ENCODE measurements around the gene CCDC88C. TPM values are rescaled to one million over a fixed set of nuclear protein-coding genes. Genes with fewer than 3 reads are reported as not detected.

Gene CCDC88C
- total RNA-seq, result 10 to 100 TPM; 31.5 to 41.8 TPM
- polyA plus RNA-seq (ENCODE audit: insufficient read length in 6 of 6), result 10 to 100 TPM; 26.2 to 36.3 (median 30.3) TPM
- long read RNA-seq, donor 1, partial matches to known transcripts, result 5 of 6 reads
- long read RNA-seq, donor 1, other reads (novel, unspliced or antisense), result 0 of 6 reads
- long read RNA-seq, donor 2, result 0 reads
- long read RNA-seq, donor 3, result 0 reads
- long read RNA-seq, donor 4, partial matches to known transcripts, result 2 of 7 reads
- long read RNA-seq, donor 4, other reads (novel, unspliced or antisense), result 5 of 7 reads
- long read RNA-seq, donor 5, full-length matches to known transcripts, result 4 of 4 reads
- long read RNA-seq, donor 5, partial matches to known transcripts, result 0 of 4 reads
- long read RNA-seq, donor 5, other reads (novel, unspliced or antisense), result 0 of 4 reads
- long read RNA-seq, donor 6, result 0 reads
- long read RNA-seq, donor 7, partial matches to known transcripts, result 0 of 1 reads
- long read RNA-seq, donor 7, other reads (novel, unspliced or antisense), result 0 of 1 reads
- long read RNA-seq, donor 8, partial matches to known transcripts, result 6 of 7 reads
- long read RNA-seq, donor 8, other reads (novel, unspliced or antisense), result 0 of 7 reads
- long read RNA-seq, donor 9, result 0 reads
- long read RNA-seq, donor 10, partial matches to known transcripts, result 0 of 2 reads
- long read RNA-seq, donor 10, other reads (novel, unspliced or antisense), result 2 of 2 reads
- long read RNA-seq, donor 11, result 0 reads
- long read RNA-seq, donor 12, partial matches to known transcripts, result 5 of 5 reads
- long read RNA-seq, donor 12, other reads (novel, unspliced or antisense), result 0 of 5 reads

GRCh38 chr14:91417120-91417982 lies at the start of gene CCDC88C:
Gene CCDC88C (minus strand): TSS chr14:91417820. CDS start chr14:91417690, 130 bp downstream.
- no peaks in the 10 kb centered on the region for H3K9me3 ChIP-seq
- peak in 2 of 4 donors; percentile 73 to 96 for DNase-seq
- H3K27ac ChIP-seq, result peak within 1 kb of the TSS; percentile 75 to 85
- H3K27me3 ChIP-seq, result peaks cover 0 to 6% of the 10 kb centered on the region in 2 donors
- no peaks in the 10 kb centered on the region for H3K36me3 ChIP-seq
- peak within 1 kb of the TSS; percentile 58 to 91 for H3K4me3 ChIP-seq
- intact Hi-C loops (cut with DNase I), result loop anchor here (5.0 to 10.0 kb wide), 2 partner anchors 93 to 95 kb away; no protein-coding TSS in a partner anchor
- peak; percentile 58 for ATAC-seq
- H3K4me1 ChIP-seq, result peaks cover 9 to 65% of the 10 kb centered on the region in 2 donors
- TF ChIP-seq CTCF (IDR thresholded peaks at IDR 0.05), result no peak

- H3K27me3 ChIP-seq, result no peaks in the 10 kb centered on the region
- no peak overlapping the region for H3K27ac ChIP-seq
- no peak for TF ChIP-seq CTCF (IDR thresholded peaks at IDR 0.05)
- ATAC-seq, result no peak
- DNase-seq, result no peak
- no peaks in the 10 kb centered on the region for H3K9me3 ChIP-seq
- no peaks in the 10 kb centered on the region for H3K4me1 ChIP-seq
- intact Hi-C loops (cut with DNase I), result no loop called here
- peaks cover 5 to 93% of the 10 kb centered on the region in 2 donors for H3K36me3 ChIP-seq
- H3K4me3 ChIP-seq, result no peak overlapping the region
Observed at GRCh38 chr14:91466192-91466591, 48.6 kb upstream of the CCDC88C start.

- H3K36me3 ChIP-seq, result peaks cover 9 to 93% of the 10 kb centered on the region in 2 donors
- no peaks in the 10 kb centered on the region for H3K27me3 ChIP-seq
- TF ChIP-seq CTCF (IDR thresholded peaks at IDR 0.05), result no peak
- no peak overlapping the region for H3K27ac ChIP-seq
- no peak for DNase-seq
- no peaks in the 10 kb centered on the region for H3K4me1 ChIP-seq
- intact Hi-C loops (cut with DNase I), result no loop called here
- no peak for ATAC-seq
- no peaks in the 10 kb centered on the region for H3K9me3 ChIP-seq
- H3K4me3 ChIP-seq, result no peak overlapping the region
Observed at GRCh38 chr14:91464615-91465205, 47.1 kb upstream of the CCDC88C start.

GRCh38 chr14:91458612-91459011 lies 41.0 kb upstream of the CCDC88C start:
- H3K4me3 ChIP-seq, result no peak overlapping the region
- no peaks in the 10 kb centered on the region for H3K27me3 ChIP-seq
- no peaks in the 10 kb centered on the region for H3K4me1 ChIP-seq
- peaks cover 9 to 96% of the 10 kb centered on the region in 2 donors for H3K36me3 ChIP-seq
- no peaks in the 10 kb centered on the region for H3K9me3 ChIP-seq
- intact Hi-C loops (cut with DNase I), result no loop called here
- no peak for TF ChIP-seq CTCF (IDR thresholded peaks at IDR 0.05)
- ATAC-seq, result no peak
- no peak for DNase-seq
- no peak overlapping the region for H3K27ac ChIP-seq

Data from left lung (tissue), 14 donors.